Tibial nerve (tissue), 4 donors: ENCODE data around the gene PSMC5. TPM values are rescaled to one million over a fixed set of nuclear protein-coding genes. Genes with fewer than 3 reads are reported as not detected.

Experiments used
- DNase-seq, 2 donors: peaks; one replicate each; pipeline ENCODE4 v3.0.0-alpha.2; 2019; ENCODE audit warnings: low spot score in 2 of 2
- H3K27ac ChIP-seq, 4 donors: fragments of 200-600 bp; sonication (generic) in 3 of 4; one replicate each; pipeline ENCODE4 v1.5.1; 2017 to 2019; ENCODE audit warnings: mild to moderate bottlenecking in 1 of 4
- H3K27me3 ChIP-seq, 2 donors: fragments of 200-600 bp; sonication (generic) in 1 of 2; one replicate each; pipeline versions ENCODE4 v1.5.1 to v1.6.0; 2017 to 2019
- H3K36me3 ChIP-seq, 3 donors: fragments of 200-600 bp; sonication (generic); one replicate each; pipeline ENCODE4 v1.5.1; 2018 to 2019
- H3K4me1 ChIP-seq, 4 donors: fragments of 200-600 bp; sonication (generic) in 3 of 4; one replicate each; pipeline ENCODE4 v1.5.1; 2017 to 2019
- H3K4me3 ChIP-seq, 4 donors: fragments of 200-600 bp; sonication (generic) in 3 of 4; one replicate each; pipeline ENCODE4 v1.5.1; 2017 to 2019; ENCODE audit warnings: mild to moderate bottlenecking in 1 of 4, moderate library complexity in 1 of 4
- H3K9me3 ChIP-seq, 4 donors: fragments of 200-600 bp; sonication (generic) in 3 of 4; one replicate each; pipeline ENCODE4 v1.5.1; 2017 to 2019
- CTCF ChIP-seq, 5 experiments: fragments of 200-600 bp in 3 of 5; fragments of 450-650 bp in 2 of 5; sonication (generic) in 3 of 5; IDR thresholded peaks; one replicate each; pipeline ENCODE4 v1.5.1; 2016 to 2019; ENCODE audit warnings: antibody characterized with exemption in 5 of 5, mild to moderate bottlenecking in 3 of 5, moderate library complexity in 2 of 5
- EP300 ChIP-seq, 2 donors: sonication (generic); formaldehyde crosslinking; IDR thresholded peaks; one replicate each; pipeline ENCODE4 v1.6.1; 2017; ENCODE audit warnings: antibody characterized with exemption in 2 of 2, mild to moderate bottlenecking in 1 of 2
- POLR2A ChIP-seq, 2 donors: fragments of 450-650 bp; IDR thresholded peaks; one replicate each; pipeline ENCODE4 v1.6.1; 2017; ENCODE audit warnings: antibody characterized with exemption in 2 of 2, mild to moderate bottlenecking in 2 of 2, moderate library complexity in 2 of 2
- WGBS, 2 donors: methylation state at CpG; one replicate each; pipeline ENCODE4 v1.1.5; 2018; 5-methylcytosine and 5-hydroxymethylcytosine counted together
- total RNA-seq, 4 donors: library from RNA; depleted of rRNA; stranded (reverse); fragments of >200 nt; gene quantifications; one replicate each; pipeline ENCODE4 v1.1.0, GENCODE V29; 2016

PSMC5 gene
- total RNA-seq, 4 donors from 2014 or later, result 62.1 to 116 (median 103) TPM

- no peak for DNase-seq
- 73 to 76% methylated on average over 21 of the region's 21 CpGs for WGBS, 2 donors
Measured at GRCh38 chr17:63819585-63820537, 7.4 kb upstream of the PSMC5 start.

GRCh38 chr17:63820963-63821561 is 6.2 kb upstream of the PSMC5 start:
- no peak overlapping the region for H3K4me3 ChIP-seq
- H3K36me3 ChIP-seq, result peaks cover 7 to 99% (median 72%) of the 10 kb centered on the region in 3 donors
- no peak for TF ChIP-seq CTCF (IDR thresholded peaks at IDR 0.05)
- no peak for TF ChIP-seq POLR2A (IDR thresholded peaks at IDR 0.05)
- TF ChIP-seq EP300 (IDR thresholded peaks at IDR 0.05), result no peak
- no peaks in the 10 kb centered on the region for H3K27me3 ChIP-seq
- WGBS, 2 donors, result 76 to 84% methylated on average over 10 of the region's 10 CpGs
- H3K27ac ChIP-seq, result no peak overlapping the region
- DNase-seq, result no peak
- H3K4me1 ChIP-seq, result peaks cover 0 to 12% (median 4%) of the 10 kb centered on the region in 4 donors
- no peaks in the 10 kb centered on the region for H3K9me3 ChIP-seq

More at GRCh38 chr17:63819585-63820537, 7.4 kb upstream of the PSMC5 start:
- no peak overlapping the region for H3K27ac ChIP-seq
- no peaks in the 10 kb centered on the region for H3K9me3 ChIP-seq
- peaks cover 0 to 3% (median 0%) of the 10 kb centered on the region in 4 donors for H3K4me1 ChIP-seq
- peaks cover 7 to 100% (median 80%) of the 10 kb centered on the region in 3 donors for H3K36me3 ChIP-seq
- H3K27me3 ChIP-seq, result no peaks in the 10 kb centered on the region
- no peak overlapping the region for H3K4me3 ChIP-seq
- TF ChIP-seq POLR2A (IDR thresholded peaks at IDR 0.05), result no peak
- TF ChIP-seq CTCF (IDR thresholded peaks at IDR 0.05), result no peak
- no peak for TF ChIP-seq EP300 (IDR thresholded peaks at IDR 0.05)

DNA sequence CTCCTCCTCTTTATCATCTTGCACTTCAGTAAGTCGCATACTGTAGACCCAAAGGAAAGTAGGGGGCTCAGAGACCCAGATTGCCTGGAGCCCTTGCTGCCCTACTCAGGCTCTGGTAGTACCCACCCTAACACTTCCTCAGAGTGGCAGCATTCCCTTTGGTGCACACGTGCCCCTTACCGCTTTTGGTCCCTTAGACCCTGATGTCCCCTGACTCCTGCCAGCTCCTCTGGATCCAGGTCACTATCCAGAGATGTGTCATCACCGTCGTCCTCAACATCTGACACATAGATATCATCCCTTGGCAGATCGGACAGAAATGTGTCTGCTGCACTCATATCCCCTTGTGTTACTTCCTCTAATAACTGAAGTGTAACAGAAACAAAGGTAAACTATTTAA is 5.4 kb upstream of the PSMC5 start:
- no peak for DNase-seq
- 79 to 83% methylated on average over 6 of the region's 6 CpGs for WGBS, 2 donors
- H3K27ac ChIP-seq, result no peak overlapping the region
- peaks cover 0 to 17% (median 7%) of the 10 kb centered on the region in 4 donors for H3K4me1 ChIP-seq
- H3K4me3 ChIP-seq, result no peak overlapping the region
- H3K9me3 ChIP-seq, result no peaks in the 10 kb centered on the region
- H3K27me3 ChIP-seq, result no peaks in the 10 kb centered on the region
- H3K36me3 ChIP-seq, result peaks cover 7 to 91% (median 66%) of the 10 kb centered on the region in 3 donors
- TF ChIP-seq POLR2A (IDR thresholded peaks at IDR 0.05) (no peak), EP300 (IDR thresholded peaks at IDR 0.05) (no peak), CTCF (IDR thresholded peaks at IDR 0.05) (no peak)

DNA sequence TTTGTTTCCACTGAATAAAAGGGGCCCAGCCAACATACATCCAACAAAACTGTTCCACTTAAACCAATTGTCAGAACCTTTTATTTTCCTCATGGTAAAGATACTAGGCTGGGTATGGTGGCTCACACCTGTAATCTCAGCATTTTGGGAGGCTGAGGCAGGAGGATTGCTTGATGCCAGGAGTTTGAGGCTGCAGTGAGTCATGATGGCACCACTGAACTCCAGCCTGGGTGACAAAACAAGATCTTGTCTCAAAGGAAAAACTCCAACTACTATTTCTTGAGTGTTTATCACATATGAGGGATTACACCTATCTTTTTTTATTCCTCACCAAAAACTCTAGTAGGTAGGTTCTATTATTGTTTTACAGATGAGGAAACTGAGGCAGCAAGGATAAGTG is 4.7 kb upstream of the PSMC5 start:
- peaks cover 7 to 84% (median 59%) of the 10 kb centered on the region in 3 donors for H3K36me3 ChIP-seq
- no peaks in the 10 kb centered on the region for H3K9me3 ChIP-seq
- TF ChIP-seq EP300 (IDR thresholded peaks at IDR 0.05) (no peak), POLR2A (IDR thresholded peaks at IDR 0.05) (no peak), CTCF (IDR thresholded peaks at IDR 0.05) (no peak)
- no peak overlapping the region for H3K27ac ChIP-seq
- DNase-seq, result no peak
- H3K4me1 ChIP-seq, result peaks cover 0 to 17% (median 7%) of the 10 kb centered on the region in 4 donors
- no peaks in the 10 kb centered on the region for H3K27me3 ChIP-seq
- no peak overlapping the region for H3K4me3 ChIP-seq
